Ovary (tissue), 9 donors: ENCODE measurements around the gene ANXA5. TPM values are rescaled to one million over a fixed set of nuclear protein-coding genes. Genes with fewer than 3 reads are reported as not detected.
A peak's percentile ranks its signal among the peaks of the same experiment; 100 is the strongest.

Source experiments
- DNase-seq, 5 donors: peaks; one replicate each; pipeline ENCODE4 v3.0.0-alpha.2; 2019 to 2020
- H3K27ac ChIP-seq, 2 donors: fragments of 200-600 bp; one replicate each; pipeline versions ENCODE4 v1.5.1 to v1.8.0; 2019 to 2022
- H3K27me3 ChIP-seq: fragments of 200-600 bp; one replicate; pipeline ENCODE4 v1.8.0; 2022
- H3K36me3 ChIP-seq: fragments of 200-600 bp; sonication (generic); one replicate; pipeline ENCODE4 v1.5.1; 2019
- H3K4me1 ChIP-seq: one replicate; pipeline ENCODE4 v1.8.1; 2013; ENCODE audit warnings: mild to moderate bottlenecking, moderate library complexity; ENCODE audit not compliant: insufficient read depth
- H3K4me3 ChIP-seq: fragments of 200-600 bp; sonication (generic); one replicate; pipeline ENCODE4 v1.5.1; 2017
- H3K9me3 ChIP-seq, 2 donors: fragments of 200-600 bp in 1 of 2; sonication (generic) in 1 of 2; one replicate each; pipeline versions ENCODE4 v1.5.1 to v1.8.1; 2013 to 2019; ENCODE audit warnings: mild to moderate bottlenecking in 1 of 2, moderate library complexity in 1 of 2
- EP300 ChIP-seq: sonication (generic); formaldehyde crosslinking; IDR thresholded peaks from one replicate; pipeline ENCODE4 v1.6.1; 2017; ENCODE audit warnings: antibody characterized with exemption
- POLR2A ChIP-seq: fragments of 450-650 bp; IDR thresholded peaks from one replicate; pipeline ENCODE4 v1.6.1; 2017; ENCODE audit warnings: antibody characterized with exemption, mild to moderate bottlenecking, moderate library complexity
- WGBS, 3 donors: extraction: QIAGEN DNeasy Blood & Tissue Kit in 1 of 3; methylation state at CpG; one replicate each; pipeline versions ENCODE4 v1.1.5 to v1.1.7; 2013 to 2017; 5-methylcytosine and 5-hydroxymethylcytosine counted together
- intact Hi-C, 4 donors: fragments of 100-400 bp; cut with DNase I; formaldehyde crosslinking; loops; one replicate each; pipeline versions ENCODE4 v1.11.0 to v1.15.1; 2022 to 2023
- polyA plus RNA-seq, 2 donors: library from polyadenylated mRNA; stranded (reverse); fragments of 200-250 nt in 1 of 2; fragments of 350-450 nt in 1 of 2; fragmentation: Illumina TruSeq in 1 of 2; extraction: RNeasy Lipid Tissue Mini Kit (QIAGEN cat#74804) in 1 of 2; gene quantifications; one replicate each; pipeline ENCODE4 v1.2.3, GENCODE V29; 2013 to 2014
- total RNA-seq, 7 donors: library from RNA; depleted of rRNA in 2 of 7; stranded (reverse); fragments of >200 nt in 2 of 7; fragmentation: NEBNext Ultra II Directional in 3 of 7; extraction: Animal tissue kit (Norgen Biotek cat#: 25700) in 3 of 7; gene quantifications; one replicate each; pipeline versions ENCODE4 v1.1.0 to v1.2.4, GENCODE V29; 2016 to 2023
- TF ChIP-seq, protein P1 (sequence below), 3 donors: fragments of 450-650 bp in 2 of 3; fragments of 200-600 bp in 1 of 3; IDR thresholded peaks; one replicate each; pipeline versions ENCODE4 v1.5.1 to v1.8.0; 2016 to 2022; ENCODE audit warnings: antibody characterized with exemption in 3 of 3, mild to moderate bottlenecking in 1 of 3
- donor health status: DM: no; HTN: no; CAD: no; lungs with moderate emphysema.
- donor health status: DM: no; HTN: no; CAD: no.
- donor health status: Bipolar disorder and iron deficiency.
- donor health status: DM: yes; HTN: yes; CAD: no.
- donor health status: DM: no; HTN: no; CAD: no.
- donor health status: DM: yes; HTN: yes; CAD: no.

ANXA5 gene
- total and polyA plus RNA-seq, 9 donors = 130 to 859 (median 261) TPM

DNA sequence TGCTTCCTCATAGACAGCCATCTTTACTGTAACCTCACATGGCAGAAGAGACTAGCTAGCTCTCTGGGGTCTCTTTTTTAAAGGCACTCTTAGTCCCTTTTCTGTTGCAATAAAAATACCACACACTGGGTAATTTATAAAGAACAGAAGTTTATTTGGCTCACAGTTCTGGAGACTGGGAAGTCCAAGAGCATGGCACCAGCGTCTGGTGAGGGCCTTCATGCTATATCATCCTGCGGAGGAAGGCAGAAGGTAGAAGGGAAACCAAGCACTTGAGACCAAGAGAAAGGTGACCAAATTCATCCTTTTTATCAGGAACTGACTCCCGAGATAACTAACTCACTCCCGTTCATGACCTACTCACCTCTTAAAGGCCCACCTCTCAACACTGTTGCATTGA lies 5.4 kb upstream of the ANXA5 start:
- Histone ChIP-seq H3K4me3 (no peak overlapping the region), H3K27me3 (no peaks in the 10 kb centered on the region), H3K36me3 (no peaks in the 10 kb centered on the region), H3K27ac (no peak overlapping the region), H3K9me3 (peaks cover 0 to 3% of the 10 kb centered on the region in 2 donors), H3K4me1 (peaks cover 3% of the 10 kb centered on the region)
- 89 to 93% (median 92%) methylated on average over 4 of the region's 4 CpGs for WGBS, 3 donors
- DNase-seq = no peak
- TF ChIP-seq, protein P1, sequence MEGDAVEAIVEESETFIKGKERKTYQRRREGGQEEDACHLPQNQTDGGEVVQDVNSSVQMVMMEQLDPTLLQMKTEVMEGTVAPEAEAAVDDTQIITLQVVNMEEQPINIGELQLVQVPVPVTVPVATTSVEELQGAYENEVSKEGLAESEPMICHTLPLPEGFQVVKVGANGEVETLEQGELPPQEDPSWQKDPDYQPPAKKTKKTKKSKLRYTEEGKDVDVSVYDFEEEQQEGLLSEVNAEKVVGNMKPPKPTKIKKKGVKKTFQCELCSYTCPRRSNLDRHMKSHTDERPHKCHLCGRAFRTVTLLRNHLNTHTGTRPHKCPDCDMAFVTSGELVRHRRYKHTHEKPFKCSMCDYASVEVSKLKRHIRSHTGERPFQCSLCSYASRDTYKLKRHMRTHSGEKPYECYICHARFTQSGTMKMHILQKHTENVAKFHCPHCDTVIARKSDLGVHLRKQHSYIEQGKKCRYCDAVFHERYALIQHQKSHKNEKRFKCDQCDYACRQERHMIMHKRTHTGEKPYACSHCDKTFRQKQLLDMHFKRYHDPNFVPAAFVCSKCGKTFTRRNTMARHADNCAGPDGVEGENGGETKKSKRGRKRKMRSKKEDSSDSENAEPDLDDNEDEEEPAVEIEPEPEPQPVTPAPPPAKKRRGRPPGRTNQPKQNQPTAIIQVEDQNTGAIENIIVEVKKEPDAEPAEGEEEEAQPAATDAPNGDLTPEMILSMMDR (IDR thresholded peaks at IDR 0.05) = no peak
- TF ChIP-seq EP300 (no peak), POLR2A (no peak)
- intact Hi-C loops = no loop called here

DNA sequence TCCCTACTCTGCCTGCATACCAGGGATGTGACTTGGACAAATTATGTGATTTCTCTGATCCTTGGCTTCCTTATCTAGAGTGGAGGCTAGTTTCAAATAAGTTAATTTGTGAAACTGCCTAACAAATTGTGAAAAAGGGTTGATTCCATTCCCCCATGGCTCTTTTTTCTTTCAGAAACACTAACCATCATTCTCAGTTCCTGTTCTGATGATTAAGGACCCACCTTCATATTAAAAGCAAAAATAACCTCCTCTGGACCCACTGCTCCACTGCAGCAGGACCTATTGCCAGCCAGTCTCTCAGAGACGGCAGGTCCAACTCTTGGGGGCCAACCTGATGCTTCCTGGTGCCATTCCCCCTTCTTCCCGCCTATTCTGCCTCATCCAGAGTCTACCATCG lies 4.5 kb upstream of the ANXA5 start:
- H3K27ac ChIP-seq = no peak overlapping the region
- intact Hi-C loops = no loop called here
- WGBS, 3 donors = 92 to 95% (median 92%) methylated on average over 3 of the region's 3 CpGs
- TF ChIP-seq POLR2A = no peak
- TF ChIP-seq, protein P1 (IDR thresholded peaks at IDR 0.05) = no peak
- TF ChIP-seq EP300 = no peak
- H3K9me3 ChIP-seq = peaks cover 0 to 3% of the 10 kb centered on the region in 2 donors
- DNase-seq = no peak
- H3K4me3 ChIP-seq = no peak overlapping the region
- no peaks in the 10 kb centered on the region for H3K36me3 ChIP-seq
- no peaks in the 10 kb centered on the region for H3K27me3 ChIP-seq
- H3K4me1 ChIP-seq = peaks cover 3% of the 10 kb centered on the region

DNA sequence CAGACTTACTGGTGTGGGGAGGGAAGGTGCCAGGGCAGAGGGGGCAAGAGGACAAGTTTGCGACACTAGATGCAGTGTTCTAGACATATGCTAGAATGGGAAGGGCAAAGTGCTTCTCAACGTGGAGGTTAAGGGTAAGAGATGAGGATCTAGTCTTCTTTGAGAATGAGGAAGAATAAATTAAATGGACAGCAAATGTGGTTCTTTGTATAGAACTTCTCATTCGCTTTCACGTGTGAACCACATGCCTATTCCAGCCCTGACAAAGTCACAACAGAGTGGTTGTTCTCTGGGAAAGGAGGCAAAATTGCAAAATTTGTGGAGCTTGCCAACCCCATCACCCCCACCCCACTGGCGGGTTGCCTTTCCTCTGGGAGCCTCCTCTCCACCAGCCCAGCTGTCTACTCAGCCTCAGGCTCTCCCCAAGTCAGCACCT lies 1.5 kb upstream of the ANXA5 start:
- no peaks in the 10 kb centered on the region for H3K36me3 ChIP-seq
- WGBS, 3 donors = 60 to 62% (median 62%) methylated on average over 5 of the region's 5 CpGs
- H3K4me1 ChIP-seq = peaks cover 7% of the 10 kb centered on the region
- no peaks in the 10 kb centered on the region for H3K27me3 ChIP-seq
- no peak overlapping the region for H3K4me3 ChIP-seq
- no peak overlapping the region for H3K27ac ChIP-seq
- intact Hi-C loops = loop anchor here in 1 of 4 donors (5.0 kb wide), 1 partner anchor 174 kb away; the partner anchor contains the start of gene BBS7
- TF ChIP-seq, protein P1 (IDR thresholded peaks at IDR 0.05) = no peak
- TF ChIP-seq POLR2A (no peak), EP300 (no peak)
- peak; percentile 23 to 47 (median 40) for DNase-seq
- peaks cover 0 to 3% of the 10 kb centered on the region in 2 donors for H3K9me3 ChIP-seq

DNA sequence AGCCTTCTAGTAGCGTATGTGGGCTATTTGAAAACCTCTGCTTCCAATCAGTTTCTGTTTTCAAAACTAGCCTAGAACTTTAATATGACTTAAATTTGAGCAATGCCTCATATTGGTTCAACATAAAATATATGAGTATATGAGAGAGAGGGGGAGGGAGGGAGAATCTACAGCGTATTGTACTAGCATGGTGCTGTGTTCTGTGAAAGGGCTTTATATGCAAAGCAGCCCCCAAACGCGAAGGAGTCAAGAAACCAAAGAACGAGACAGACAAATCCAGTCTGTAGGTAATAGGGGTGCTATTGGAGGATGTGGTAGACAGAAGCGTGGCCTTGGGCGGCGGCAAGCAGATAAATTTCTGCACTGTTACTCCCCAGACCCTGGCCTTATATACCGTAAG lies 784 bp upstream of the ANXA5 start:
- TF ChIP-seq POLR2A = no peak
- TF ChIP-seq, protein P1 (IDR thresholded peaks at IDR 0.05) = no peak
- TF ChIP-seq EP300 = no peak
- intact Hi-C loops = loop anchor here in 1 of 4 donors (5.0 kb wide), 1 partner anchor 175 kb away; the partner anchor contains the start of gene BBS7
- H3K27ac ChIP-seq = peak overlapping the region; percentile 92 to 96
- H3K9me3 ChIP-seq = peaks cover 0 to 3% of the 10 kb centered on the region in 2 donors
- H3K4me1 ChIP-seq = peaks cover 9% of the 10 kb centered on the region
- WGBS, 3 donors = 30 to 34% (median 33%) methylated on average over 9 of the region's 9 CpGs
- H3K36me3 ChIP-seq = no peaks in the 10 kb centered on the region
- no peak for DNase-seq
- H3K4me3 ChIP-seq = peak overlapping the region; percentile 78
- no peaks in the 10 kb centered on the region for H3K27me3 ChIP-seq
